Endothelial cell of umbilical vein (primary cell): ENCODE results near the gene SLC44A5. TPM values are rescaled to one million over a fixed set of nuclear protein-coding genes. Genes with fewer than 3 reads are reported as not detected.

Experiments used
- BruUV-seq: library from RNA; stranded (reverse); fragments of 400-500 nt; replicated peaks from 2 replicates; lab custom pipeline; 2021; lab: Mats Ljungman, UMichigan
- CTCF ChIA-PET: fragments of 300-600, 350-600 bp; sonication (Branson Sonifier 250); formaldehyde crosslinking; loops from one replicate; lab custom pipeline; 2021; ENCODE audit warnings: antibody characterized with exemption, inconsistent platforms; lab: Charles Lee
- POLR2A ChIA-PET: fragments of 300-600, 350-600 bp; sonication (Branson Sonifier 250); formaldehyde crosslinking; loops from one replicate; lab custom pipeline; 2021; ENCODE audit warnings: antibody characterized with exemption, inconsistent platforms; lab: Charles Lee
- DNase-seq: peaks from one replicate; pipeline ENCODE4 v3.0.0-alpha.2; 2011; ENCODE audit warnings: low read depth, low spot score
- FAIRE-seq: peaks from 2 replicates; lab custom pipeline; 2011; peaks lifted over from hg19 to GRCh38; lab: Jason Lieb, UNC
- H2AFZ ChIP-seq: 2 replicates; pipeline ENCODE4 v1.6.0; 2012; ENCODE audit warnings: low read depth, low read length, control low read depth, inconsistent platforms
- H3K27ac ChIP-seq: 2 replicates; pipeline ENCODE4 v1.5.1; 2011; ENCODE audit warnings: low read depth, mild to moderate bottlenecking, control low read depth, low read length, moderate library complexity; ENCODE audit not compliant: insufficient read depth
- H3K27me3 ChIP-seq, 2 experiments: 2 replicates each; pipeline versions ENCODE4 v1.6.0 to v1.6.1; 2011; ENCODE audit warnings: low read length in 2 of 2, mixed read lengths in 1 of 2; ENCODE audit not compliant: control insufficient read depth in 2 of 2, insufficient read depth in 2 of 2
- H3K36me3 ChIP-seq, 2 experiments: 2 replicates in 1 of 2; 3 replicates in 1 of 2; pipeline ENCODE4 v1.5.1; 2011; ENCODE audit warnings: low read length in 2 of 2, mild to moderate bottlenecking in 1 of 2, moderate library complexity in 1 of 2; ENCODE audit not compliant: control insufficient read depth in 2 of 2, insufficient read depth in 2 of 2; ENCODE audit errors: extremely low read depth in 1 of 2
- H3K4me1 ChIP-seq: 3 replicates; pipeline ENCODE4 v1.5.1; 2011; ENCODE audit warnings: mild to moderate bottlenecking, low read length; ENCODE audit not compliant: control insufficient read depth, insufficient read depth; ENCODE audit errors: extremely low read depth
- H3K4me2 ChIP-seq: 2 replicates; pipeline ENCODE4 v1.6.1; 2011; ENCODE audit warnings: low read length, control low read depth, mixed read lengths; ENCODE audit not compliant: insufficient read depth
- H3K4me3 ChIP-seq, 3 experiments: fragments of 200-600 bp in 1 of 3; sonication (generic), shearing (Covaris generic) in 1 of 3; replicated peaks in 1 of 3; 2 replicates each; pipeline ENCODE4 v1.5.1; 2011 to 2016; ENCODE audit warnings: control low read depth in 3 of 3, low read length in 3 of 3, mild to moderate bottlenecking in 2 of 3, inconsistent platforms in 1 of 3, low read depth in 1 of 3, moderate library complexity in 1 of 3; ENCODE audit not compliant: insufficient read depth in 1 of 3
- H3K79me2 ChIP-seq: 2 replicates; pipeline ENCODE4 v1.6.0; 2012; ENCODE audit warnings: low read length, inconsistent platforms; ENCODE audit not compliant: control insufficient read depth, insufficient read depth
- H3K9ac ChIP-seq: replicated peaks from 2 replicates; pipeline ENCODE3; 2011; ENCODE audit warnings: low read length, control low read depth; ENCODE audit not compliant: insufficient read depth; ENCODE audit errors: extremely low read depth
- H3K9me1 ChIP-seq: replicated peaks from 3 replicates; pipeline ENCODE4 v1.6.0; 2011; ENCODE audit warnings: mild to moderate bottlenecking, low read length; ENCODE audit not compliant: control insufficient read depth, insufficient read depth; ENCODE audit errors: extremely low read depth
- H3K9me3 ChIP-seq: replicated peaks from 2 replicates; pipeline ENCODE4 v1.5.1; 2012; ENCODE audit warnings: low read length, inconsistent platforms; ENCODE audit not compliant: control insufficient read depth, insufficient read depth
- H4K20me1 ChIP-seq: replicated peaks from 2 replicates; pipeline ENCODE3; 2011; ENCODE audit warnings: mild to moderate bottlenecking, low read length; ENCODE audit not compliant: control insufficient read depth, insufficient read depth; ENCODE audit errors: extremely low read depth
- CTCF ChIP-seq, 2 donors: IDR thresholded peaks; 1 replicate in 1 of 2; 2 replicates in 1 of 2; pipeline ENCODE4 v1.5.1; 2011; ENCODE audit warnings: low read length in 2 of 2, mild to moderate bottlenecking in 2 of 2, moderate library complexity in 2 of 2, control low read depth in 1 of 2, inconsistent platforms in 1 of 2, low read depth in 1 of 2; ENCODE audit not compliant: insufficient read depth in 1 of 2; ENCODE audit errors: extremely low read depth in 1 of 2
- EZH2 ChIP-seq: IDR thresholded peaks from 2 replicates; pipeline ENCODE4 v1.6.1; 2012; ENCODE audit warnings: borderline replicate concordance, low read depth, mild to moderate bottlenecking, moderate library complexity, low read length, inconsistent platforms; ENCODE audit not compliant: severe bottlenecking
- FOS ChIP-seq: IDR thresholded peaks from 2 replicates; pipeline ENCODE4 v1.6.1; 2011; ENCODE audit warnings: mild to moderate bottlenecking, low read length, moderate library complexity, borderline replicate concordance; ENCODE audit not compliant: insufficient read depth
- GATA2 ChIP-seq: IDR thresholded peaks from 2 replicates; pipeline ENCODE4 v1.7.0; 2011; ENCODE audit warnings: low read depth, mild to moderate bottlenecking, moderate library complexity, mixed read lengths, low read length; ENCODE audit not compliant: insufficient read length, insufficient read depth
- JUN ChIP-seq: IDR thresholded peaks from 2 replicates; pipeline ENCODE4 v1.6.1; 2011; ENCODE audit warnings: borderline replicate concordance, low read depth; ENCODE audit not compliant: insufficient read length, insufficient read depth
- MAX ChIP-seq: IDR thresholded peaks from 2 replicates; pipeline ENCODE4 v1.6.1; 2011; ENCODE audit not compliant: insufficient read depth, insufficient read length
- MYC ChIP-seq: IDR thresholded peaks from one replicate; pipeline ENCODE4 v1.6.1; 2011; ENCODE audit warnings: mild to moderate bottlenecking, low read depth, low read length
- POLR2A ChIP-seq: IDR thresholded peaks from 2 replicates; pipeline ENCODE4 v1.6.1; 2012; ENCODE audit warnings: low read depth, mild to moderate bottlenecking, control low read depth, low read length
- POLR2AphosphoS5 ChIP-seq: IDR thresholded peaks from 2 replicates; pipeline ENCODE4 v1.6.1; 2012; ENCODE audit warnings: low read depth, mild to moderate bottlenecking, control low read depth, low read length, moderate library complexity; ENCODE audit not compliant: insufficient read depth
- dilution Hi-C: fragments of 300-500 bp; cut with MboI; formaldehyde crosslinking; loops from one replicate; pipeline ENCODE4 v1.15.0; 2019; ENCODE audit warnings: low sequenced_read_pairs; ENCODE audit not compliant: extremely low pct_ligation_motif_present
- intact Hi-C: fragments of 100-400 bp; cut with micrococcal nuclease; formaldehyde crosslinking; loops from one replicate; pipeline ENCODE4 v1.10.0; 2022
- polyA plus RNA-seq, 4 experiments: library from polyadenylated mRNA; depleted of rRNA in 3 of 4; stranded (reverse) in 3 of 4; unstranded in 1 of 4; fragments of >200 nt; gene quantifications; 2 replicates each; pipeline versions ENCODE4 v1.2.1 to v1.2.3, GENCODE V29; 2011 to 2012; ENCODE audit warnings: missing spikeins in 1 of 4
- total RNA-seq: library from RNA; stranded (reverse); gene quantifications from 2 replicates; pipeline ENCODE4 v1.2.3, GENCODE V29; 2021

The SLC44A5 gene
- total and polyA plus RNA-seq, 2 donors (not counting 3 experiments of a cell fraction or from before 2014, with no cell fraction given), result 1.6 to 3.2 TPM

- no peaks in the 10 kb centered on the region for H3K9me1 ChIP-seq
- H3K36me3 ChIP-seq, result no peaks in the 10 kb centered on the region
- no peaks in the 10 kb centered on the region for H3K4me1 ChIP-seq
- no peaks in the 10 kb centered on the region for H3K27me3 ChIP-seq
- no peak overlapping the region for H3K4me3 ChIP-seq
- DNase-seq, result no peak
- no peak for FAIRE-seq
- CTCF ChIA-PET, result interaction anchor here (1.3 kb wide), 1 partner anchor 265 kb away, joined by 3 read pairs; no protein-coding TSS in a partner anchor
- H3K27ac ChIP-seq, result no peak overlapping the region
- POLR2A ChIA-PET, result no interaction called here
- no peak overlapping the region for H2AFZ ChIP-seq
- dilution Hi-C loops, result no loop called here
- H3K9ac ChIP-seq, result no peak overlapping the region
- no peak for TF ChIP-seq JUN
- no peak for TF ChIP-seq CTCF (IDR thresholded peaks at IDR 0.05; ENCODE audit: extremely low read depth in 1 of 2, insufficient read depth in 1 of 2, low read depth in 1 of 2, low read length in 2 of 2)
- no peak for TF ChIP-seq FOS
- TF ChIP-seq EZH2, result no peak
- TF ChIP-seq POLR2AphosphoS5, result no peak
- TF ChIP-seq MAX, result no peak
- no peak for TF ChIP-seq GATA2
- TF ChIP-seq MYC, result no peak
- TF ChIP-seq POLR2A, result no peak
- no peaks in the 10 kb centered on the region for H3K9me3 ChIP-seq
- intact Hi-C loops, result no loop called here
- no peaks in the 10 kb centered on the region for H4K20me1 ChIP-seq
- H3K79me2 ChIP-seq, result no peaks in the 10 kb centered on the region
- H3K4me2 ChIP-seq, result no peak overlapping the region
- BruUV-seq, result no TSS peak
Observed at GRCh38 chr1:75317976-75318375, 292.9 kb downstream of the SLC44A5 start.
